ENCODE measurements around the gene PRR22. TPM values are rescaled to one million over a fixed set of nuclear protein-coding genes. Genes with fewer than 3 reads are reported as not detected.

The PRR22 gene
- polyA plus RNA-seq, 12 donors, result 0.62 to 4.4 (median 1.2) TPM; not detected in 2

GRCh38 chr19:5814852-5815246 is 30.3 kb upstream of the PRR22 start:
- DNase-seq, result no peak

GRCh38 chr19:5814123-5814851 is 29.7 kb upstream of the PRR22 start:
- DNase-seq, result no peak

- DNase-seq, result no peak
Measured at GRCh38 chr19:5811117-5811516, 26.6 kb upstream of the PRR22 start.

- DNase-seq, result no peak
Measured at GRCh38 chr19:5809469-5809868, 24.9 kb upstream of the PRR22 start.

GRCh38 chr19:5809053-5809452 is 24.5 kb upstream of the PRR22 start:
- DNase-seq, result no peak

GRCh38 chr19:5808120-5808816 is 23.7 kb upstream of the PRR22 start:
- DNase-seq, result no peak

- DNase-seq, result no peak
Measured at GRCh38 chr19:5806905-5807304, 22.4 kb upstream of the PRR22 start.

GRCh38 chr19:5806133-5806489 is 21.6 kb upstream of the PRR22 start:
- no peak for DNase-seq

- peak; percentile 36 for DNase-seq
Measured at GRCh38 chr19:5805462-5806132, 21.1 kb upstream of the PRR22 start.

- DNase-seq, result no peak
Measured at GRCh38 chr19:5804516-5805461, 20.2 kb upstream of the PRR22 start, which contains the start of gene NRTN. Gene NRTN, plus strand, starts transcription at chr19:5805067. Its CDS starts 19,099 bp downstream, at chr19:5824166.

- DNase-seq, result peak; percentile 91
Measured at GRCh38 chr19:5803752-5804515, 19.4 kb upstream of the PRR22 start.

- peak; percentile 20 for DNase-seq
Measured at GRCh38 chr19:5803441-5803751, 18.9 kb upstream of the PRR22 start.

- no peak for DNase-seq
Measured at GRCh38 chr19:5801796-5802619, 17.5 kb upstream of the PRR22 start.

- DNase-seq, result no peak
Measured at GRCh38 chr19:5800361-5801270, 16.1 kb upstream of the PRR22 start.

GRCh38 chr19:5799247-5800241 is 15.0 kb upstream of the PRR22 start:
- DNase-seq, result no peak

- no peak for DNase-seq
Measured at GRCh38 chr19:5798244-5798643, 13.7 kb upstream of the PRR22 start.

GRCh38 chr19:5795382-5795919 is 10.9 kb upstream of the PRR22 start:
- no peak for DNase-seq
